Measurements from ENCODE around the gene NGEF. TPM values are rescaled to one million over a fixed set of nuclear protein-coding genes. Genes with fewer than 3 reads are reported as not detected.

NGEF gene
- total and polyA plus RNA-seq, 10 of the 15 experiments (the other 5 are each of a cell fraction or from before 2014, with no cell fraction given) = 0.12 TPM; not detected in 9

GRCh38 chr2:232980683-232981082, 32.4 kb downstream of the NGEF start (continued):
- TF ChIP-seq CUX1 (IDR thresholded peaks at IDR 0.05; ENCODE audit: insufficient replicate concordance, low read depth, low read length) = no peak
- TF ChIP-seq POU2F2 (IDR thresholded peaks at IDR 0.05; ENCODE audit: borderline replicate concordance, low read depth, low read length) = no peak
- TF ChIP-seq TCF12 (IDR thresholded peaks at IDR 0.05; ENCODE audit: low read depth, low read length) = no peak
- no peak for TF ChIP-seq ETV6 (conservative IDR thresholded peaks at IDR 0.05 in 1 of 2, IDR thresholded peaks at IDR 0.05 in 1 of 2; ENCODE audit: borderline replicate concordance in 1 of 2, low read depth in 1 of 2)
- no peak for TF ChIP-seq ZNF24 (IDR thresholded peaks at IDR 0.05)

GRCh38 chr2:232979871-232980461, 33.1 kb downstream of the NGEF start:
- H3K27me3 ChIP-seq (replicated peaks in 1 of 2; ENCODE audit: control insufficient read depth in 2 of 2, insufficient read depth in 2 of 2, low read length in 1 of 2) = no peaks in the 10 kb centered on the region; a peak in 2 of 4 replicates
- no peak for DNase-seq (ENCODE audit: low read depth, low spot score)
- WGBS (ENCODE audit: insufficient coverage, insufficient replicate concordance, low lambda C conversion rate, missing lambda C conversion rate) = 73% methylated on average over 7 of the region's 7 CpGs
- H3K36me3 ChIP-seq (ENCODE audit: control insufficient read depth in 2 of 2, insufficient read depth in 2 of 2, low read length in 1 of 2) = no peaks in the 10 kb centered on the region
- BruUV-seq (replicated peaks) = no TSS peak
- ChIA-PET SMC1A (ENCODE audit: uncharacterized antibody, unreplicated experiment) (interaction anchor here (0.5 to 2.2 kb wide), 4 partner anchors 11 to 49 kb away, joined by 3 to 8 read pairs (median 3); no protein-coding TSS in a partner anchor), RAD21 (ENCODE audit: unreplicated experiment) (interaction anchor here (0.7 to 3.1 kb wide), 4 partner anchors 20 to 188 kb away, joined by 3 to 9 read pairs (median 3); no protein-coding TSS in a partner anchor), POLR2A (no interaction called here), CTCF (interaction anchor here (1.2 to 1.6 kb wide), 4 partner anchors 37 to 75 kb away, joined by 3 to 5 read pairs (median 4); no protein-coding TSS in a partner anchor)
- H3K4me2 ChIP-seq (ENCODE audit: control insufficient read depth, insufficient read depth) = no peak overlapping the region
- FAIRE-seq = no peak
- no peak overlapping the region for H2AFZ ChIP-seq (ENCODE audit: control insufficient read depth, low read depth, low read length)
- intact Hi-C loops (cut with micrococcal nuclease; ENCODE audit: unreplicated experiment) (no loop called here), in situ Hi-C loops (cut with MboI) (no loop called here)
- TF ChIP-seq NFYB (IDR thresholded peaks at IDR 0.05; ENCODE audit: insufficient read depth, low read depth, low read length) = no peak
- TF ChIP-seq RAD21 (IDR thresholded peaks at IDR 0.05; ENCODE audit: insufficient read depth, low read depth, low read length) = 0 out of 2 replicates have a peak, but pooled peaks have one; percentile 15
- H3K27ac ChIP-seq (ENCODE audit: control insufficient read depth, insufficient read depth) = no peak overlapping the region
- H3K9ac ChIP-seq (ENCODE audit: control insufficient read depth, insufficient read depth, low read length) = no peak overlapping the region
- no peak overlapping the region for H3K4me3 ChIP-seq
- no peaks in the 10 kb centered on the region for H3K9me3 ChIP-seq (replicated peaks; ENCODE audit: control insufficient read depth, insufficient read depth, low read length)
- no peaks in the 10 kb centered on the region for H4K20me1 ChIP-seq (ENCODE audit: control insufficient read depth, insufficient read depth)
- no peaks in the 10 kb centered on the region for H3K79me2 ChIP-seq (ENCODE audit: control insufficient read depth, insufficient read depth, low read length)
- no peaks in the 10 kb centered on the region for H3K4me1 ChIP-seq (ENCODE audit: control insufficient read depth, insufficient read depth, low read length)
- ATAC-seq = peak; percentile 29
